BE2C (cell line): Measurements from ENCODE around the gene ARAP1.

Experiments
- DNase-seq: peaks from one replicate; pipeline ENCODE4 v3.0.0-alpha.2; 2020
- H3K27me3 ChIP-seq: fragments of 250-450 bp; sonication (Bioruptor Pico); 2 replicates; pipeline ENCODE4 v1.5.1; 2020; ENCODE audit warnings: mild to moderate bottlenecking
- H3K36me3 ChIP-seq: fragments of 250-450 bp; sonication (Bioruptor Pico); 2 replicates; pipeline ENCODE4 v1.5.1; 2020; ENCODE audit warnings: mild to moderate bottlenecking
- H3K4me1 ChIP-seq: fragments of 250-450 bp; sonication (Bioruptor Pico); 2 replicates; pipeline ENCODE4 v1.5.1; 2020
- H3K4me3 ChIP-seq: 2 replicates; pipeline ENCODE4 v1.5.1; 2011; ENCODE audit warnings: low read depth, low read length
- H3K9me3 ChIP-seq: fragments of 250-450 bp; sonication (Bioruptor Pico); 2 replicates; pipeline ENCODE4 v1.5.1; 2020
- CTCF ChIP-seq: IDR thresholded peaks from 2 replicates; pipeline ENCODE4 v1.5.1; 2012; ENCODE audit warnings: mild to moderate bottlenecking, low read depth, low read length

The ARAP1 gene

GRCh38 chr11:72688929-72689328, 63.3 kb downstream of the ARAP1 start:
- Histone ChIP-seq H3K4me3 (no peak overlapping the region), H3K27me3 (no peaks in the 10 kb centered on the region), H3K36me3 (peaks cover 6% of the 10 kb centered on the region), H3K4me1 (peaks cover 5% of the 10 kb centered on the region; the same call in 1 of the 2 replicates), H3K9me3 (no peaks in the 10 kb centered on the region)
- no peak for DNase-seq
- no peak for TF ChIP-seq CTCF

- Histone ChIP-seq H3K36me3 (peaks cover 4% of the 10 kb centered on the region), H3K27me3 (no peaks in the 10 kb centered on the region)
Measured at GRCh38 chr11:72688486-72688885, 63.7 kb downstream of the ARAP1 start.

GRCh38 chr11:72687326-72687725, 64.9 kb downstream of the ARAP1 start:
- Histone ChIP-seq H3K4me3 (no peak overlapping the region), H3K4me1 (peaks cover 5% of the 10 kb centered on the region; the same call in 1 of the 2 replicates), H3K36me3 (0 out of 2 replicates have a peak, but pooled peaks cover 2% of the 10 kb centered on the region), H3K9me3 (no peaks in the 10 kb centered on the region), H3K27me3 (no peaks in the 10 kb centered on the region)
- no peak for TF ChIP-seq CTCF
- no peak for DNase-seq

More at GRCh38 chr11:72688486-72688885, 63.7 kb downstream of the ARAP1 start:
- Histone ChIP-seq H3K9me3 (no peaks in the 10 kb centered on the region), H3K4me1 (peaks cover 5% of the 10 kb centered on the region; the same call in 1 of the 2 replicates), H3K4me3 (no peak overlapping the region)
- no peak for TF ChIP-seq CTCF
- DNase-seq: no peak

GRCh38 chr11:72686639-72687220, 65.5 kb downstream of the ARAP1 start:
- H3K36me3 ChIP-seq: 0 out of 2 replicates have a peak, but pooled peaks cover 2% of the 10 kb centered on the region
- TF ChIP-seq CTCF: no peak

GRCh38 chr11:72685560-72686480, 66.4 kb downstream of the ARAP1 start:
- H3K4me1 ChIP-seq: peaks cover 5% of the 10 kb centered on the region; the same call in 1 of the 2 replicates
- no peak for DNase-seq
- H3K4me3 ChIP-seq: no peak overlapping the region
- TF ChIP-seq CTCF: no peak
- no peaks in the 10 kb centered on the region for H3K27me3 ChIP-seq
- no peaks in the 10 kb centered on the region for H3K9me3 ChIP-seq
- H3K36me3 ChIP-seq: 0 out of 2 replicates have a peak, but pooled peaks cover 2% of the 10 kb centered on the region

More at GRCh38 chr11:72686639-72687220, 65.5 kb downstream of the ARAP1 start:
- Histone ChIP-seq H3K4me3 (no peak overlapping the region), H3K27me3 (no peaks in the 10 kb centered on the region), H3K4me1 (peaks cover 5% of the 10 kb centered on the region; the same call in 1 of the 2 replicates), H3K9me3 (no peaks in the 10 kb centered on the region)
- no peak for DNase-seq
